NCI-H82 treated with DMSO at 0.1 percent for 48 hours (cell line): ENCODE data around the gene RTL5.
"Not testable (repeated sequence)": the region's sequence is repeated elsewhere in the genome, so short reads cannot be mapped to it uniquely, and the experiment has no call there.

Experiments
- DNase-seq: peaks from one replicate; lab custom pipeline; 2025; ENCODE audit not compliant: unreplicated experiment; lab: John Stamatoyannopoulos, UW

RTL5 gene

GRCh38 chrX:72131317-72132294 is at the start of gene RTL5:
Gene RTL5, minus strand, starts transcription at chrX:72131915.
- DNase-seq, result peak; percentile 57

DNA sequence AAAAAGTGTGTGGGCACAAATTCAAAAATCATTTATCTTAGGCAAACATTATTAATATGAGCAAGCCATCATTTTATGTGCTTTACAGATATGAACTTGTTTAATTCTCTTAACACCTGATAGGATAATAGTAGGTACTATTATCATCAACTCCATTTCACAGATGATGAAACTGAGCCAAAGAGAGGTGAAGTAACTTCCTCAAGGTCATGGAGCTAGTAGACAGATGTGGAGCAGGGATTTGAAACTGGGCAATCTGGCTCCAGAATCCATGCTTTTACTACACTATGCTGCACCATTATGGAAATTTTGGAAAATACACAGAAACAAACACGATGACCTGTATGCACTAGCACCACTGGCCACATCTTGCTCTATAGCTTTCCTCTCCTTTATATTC is 48.8 kb upstream of the RTL5 start:
- DNase-seq, result peak; percentile 42

DNA sequence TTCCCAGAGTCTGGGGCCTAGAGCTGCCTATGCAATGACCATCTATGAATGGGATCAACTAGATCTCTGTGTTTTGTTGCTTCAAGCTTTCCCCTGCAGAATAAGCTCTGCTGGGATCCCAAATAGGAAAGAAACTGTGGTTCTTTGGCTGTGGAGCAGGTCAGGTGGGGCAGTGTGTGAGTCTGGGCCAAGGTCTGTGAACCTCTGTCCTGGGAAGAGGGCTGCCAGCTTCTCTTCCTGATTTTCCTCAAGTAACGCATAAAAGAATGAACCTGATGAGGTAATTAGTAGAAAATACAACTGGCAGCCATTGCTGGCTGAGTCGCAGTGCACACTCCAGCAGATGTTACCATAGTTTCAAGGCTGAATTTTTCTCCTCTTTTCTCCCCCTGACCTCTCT is 45.3 kb upstream of the RTL5 start:
- DNase-seq, result no peak

- DNase-seq, result not testable (repeated sequence)
These were observed 44.6 kb upstream of the RTL5 start for GRCh38 chrX:72176289-72176688.

- no peak for DNase-seq
These were observed 37.5 kb upstream of the RTL5 start for GRCh38 chrX:72169008-72169728.

GRCh38 chrX:72165551-72165950 is 33.8 kb upstream of the RTL5 start:
- DNase-seq, result no peak

DNA sequence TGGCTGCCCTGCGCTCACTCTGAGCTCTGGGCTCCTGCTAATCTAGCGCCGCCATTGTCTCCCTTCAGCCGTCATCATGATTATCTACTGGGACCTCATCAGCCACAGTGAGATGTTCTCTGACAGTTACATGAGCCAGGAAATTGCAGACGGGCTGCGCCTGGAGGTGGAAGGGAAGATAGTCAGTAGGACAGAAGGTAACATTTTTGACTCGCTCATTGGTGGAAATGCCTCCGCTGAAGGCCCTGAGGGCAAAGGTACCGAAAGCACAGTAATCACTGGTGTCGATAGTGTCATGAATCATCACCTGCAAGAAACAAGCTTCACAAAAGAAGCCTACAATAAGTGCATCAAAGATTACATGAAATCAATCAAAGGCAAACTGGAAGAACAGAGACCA is 28.1 kb upstream of the RTL5 start:
- DNase-seq, result no peak

DNA sequence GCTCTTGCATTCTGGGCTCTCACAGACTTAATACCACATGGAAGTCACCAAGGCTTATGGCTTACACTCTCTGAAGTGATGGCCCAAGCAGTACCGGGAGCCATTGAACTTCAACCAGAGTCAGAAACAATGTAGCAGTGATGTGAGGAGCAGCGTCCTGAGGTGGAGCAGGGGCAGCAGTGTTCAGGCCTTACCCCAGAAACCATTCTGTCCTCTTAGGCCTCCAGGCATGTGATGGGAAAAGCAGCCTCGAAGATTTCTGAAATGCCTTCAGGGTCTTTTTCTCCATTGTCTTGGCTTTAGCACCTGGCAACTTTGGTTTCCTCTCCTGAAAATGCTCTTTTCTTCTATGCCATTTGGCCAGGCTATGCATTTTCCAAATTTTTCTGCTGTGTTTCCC is 27.1 kb upstream of the RTL5 start:
- no peak for DNase-seq

DNA sequence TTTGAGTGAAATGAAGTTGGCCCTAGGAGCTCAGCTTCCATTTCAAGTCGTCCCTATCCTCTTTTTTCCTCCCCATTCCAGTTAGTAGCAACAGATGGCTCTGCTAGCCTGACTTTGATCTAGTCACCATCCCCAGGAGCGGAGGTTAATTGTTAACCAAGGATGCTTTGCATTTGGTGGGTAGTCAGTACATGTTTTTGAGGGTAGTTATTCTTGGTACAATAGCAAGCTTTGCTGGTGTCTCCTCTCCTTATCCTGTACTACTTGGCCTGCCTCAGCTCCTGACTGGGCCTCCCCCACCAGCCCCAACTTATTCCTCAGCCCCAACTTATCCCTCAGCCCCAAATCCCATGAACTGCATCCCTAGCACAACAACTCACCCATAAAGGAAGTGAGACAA is 14.8 kb upstream of the RTL5 start:
- no peak for DNase-seq

GRCh38 chrX:72145181-72145580 is 13.5 kb upstream of the RTL5 start:
- no peak for DNase-seq

DNA sequence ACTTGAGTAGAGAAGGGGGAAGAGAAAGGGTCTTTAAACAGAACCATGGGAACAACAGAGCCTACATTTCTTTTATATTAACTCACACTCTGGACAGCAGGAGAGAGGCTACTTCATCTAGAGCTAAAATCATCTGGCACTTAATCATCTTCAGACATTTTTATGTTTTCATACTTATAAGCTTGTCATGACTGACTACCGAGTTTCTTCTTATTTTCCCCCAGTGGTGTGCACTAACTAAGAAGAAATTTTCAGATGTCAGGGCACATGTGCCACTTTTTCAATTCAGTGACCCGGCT is 11.8 kb upstream of the RTL5 start:
- DNase-seq, result no peak

DNA sequence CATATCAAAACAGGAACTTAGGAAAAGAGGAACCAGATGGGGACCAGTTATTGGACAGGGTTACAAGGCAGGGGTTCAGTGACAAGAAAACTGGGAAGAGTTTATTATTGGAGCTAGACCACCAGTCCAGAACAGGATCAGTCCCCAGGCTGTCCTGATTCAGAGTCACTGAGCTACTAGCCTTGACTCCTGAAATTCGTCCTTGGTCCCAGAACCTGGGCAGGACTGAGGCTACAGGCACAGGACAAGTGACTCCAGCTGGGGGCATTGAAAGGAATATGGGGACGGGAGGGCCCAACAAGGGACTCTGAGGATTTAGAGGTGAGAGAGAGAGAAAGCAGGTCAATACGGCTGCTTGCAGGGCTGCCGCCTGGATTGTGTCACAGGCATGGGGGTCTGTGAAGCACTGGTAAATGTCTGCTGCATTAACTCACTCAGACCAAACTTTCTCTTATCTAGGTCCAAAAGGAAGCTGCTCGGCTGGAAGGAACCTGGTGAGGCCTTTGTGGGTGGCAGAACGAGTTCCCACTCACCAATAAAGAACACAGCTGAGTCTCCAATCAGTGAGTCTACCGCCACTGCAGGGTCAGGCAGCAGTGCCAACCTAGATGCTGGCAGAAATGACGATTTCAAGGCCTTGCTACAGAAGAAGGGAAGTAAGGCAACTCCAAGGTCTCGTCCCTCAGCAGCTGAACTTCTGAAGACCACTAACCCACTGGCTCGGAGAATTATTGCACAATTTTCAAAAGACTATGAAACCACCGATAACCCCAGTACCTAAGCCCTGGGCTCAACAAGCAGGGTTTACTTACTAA is 11.3 kb upstream of the RTL5 start:
- DNase-seq, result no peak

DNA sequence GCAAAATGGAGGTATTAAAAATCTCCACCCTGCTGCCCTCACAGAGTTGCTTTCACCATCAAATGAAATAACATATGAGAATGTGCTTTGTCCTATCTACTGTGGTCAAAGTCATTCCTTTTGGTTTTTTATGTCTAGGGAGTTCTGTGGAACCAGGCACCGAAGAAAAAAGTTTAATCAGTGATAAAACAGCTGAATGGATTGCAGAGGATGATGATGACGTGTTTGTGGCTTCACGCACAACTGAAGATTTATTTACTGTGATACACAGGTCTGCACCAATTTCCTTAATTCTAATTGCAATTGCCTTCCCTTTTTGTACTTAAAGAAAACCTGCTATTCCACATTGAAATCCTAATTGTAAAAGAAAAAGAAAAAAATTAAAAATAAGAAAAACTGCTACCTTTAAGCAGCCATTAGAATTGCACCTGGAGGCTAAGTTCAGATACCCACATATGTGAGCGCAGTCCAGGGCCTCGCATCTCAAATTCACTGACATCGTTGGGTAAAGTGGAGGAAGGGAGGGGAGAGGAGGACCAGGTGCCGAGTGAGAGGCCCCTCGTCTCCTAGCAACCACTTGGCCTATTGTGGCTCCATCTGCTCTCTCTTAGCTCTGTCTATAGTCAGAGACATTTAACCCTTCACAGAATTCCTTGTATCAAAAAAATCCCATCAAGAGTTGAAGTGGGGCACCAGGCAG is 10.5 kb upstream of the RTL5 start:
- DNase-seq, result peak; percentile 79

GRCh38 chrX:72141372-72142004 is 9.8 kb upstream of the RTL5 start:
- no peak for DNase-seq

- DNase-seq, result no peak
These were observed 7.8 kb upstream of the RTL5 start for GRCh38 chrX:72139538-72139937.

- no peak for DNase-seq
These were observed 6.3 kb upstream of the RTL5 start for GRCh38 chrX:72137846-72138495.

- DNase-seq, result no peak
These were observed 2.3 kb upstream of the RTL5 start for GRCh38 chrX:72133851-72134546.

DNA sequence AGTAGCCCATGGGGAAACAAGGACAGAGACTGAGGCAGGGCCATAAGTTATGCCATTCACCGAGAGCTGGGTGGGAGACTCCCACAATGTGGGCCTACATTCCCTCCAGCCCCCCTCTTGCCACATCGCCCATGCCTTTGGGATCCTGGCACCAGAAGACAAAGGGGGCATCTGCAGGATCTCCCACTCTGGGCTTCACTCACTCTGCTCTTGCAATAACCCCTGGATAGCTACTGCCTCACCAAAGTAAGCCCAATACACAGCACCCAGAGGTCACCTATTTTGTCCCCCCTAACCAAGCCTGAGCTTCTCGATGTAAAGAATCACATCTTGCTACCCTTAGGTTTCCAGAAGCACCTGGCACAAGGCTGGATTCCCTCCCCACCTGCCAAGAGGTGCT is 741 bp upstream of the RTL5 start:
- no peak for DNase-seq

GRCh38 chrX:72130762-72131250 is 909 bp downstream of the RTL5 start:
- DNase-seq, result no peak
